GM12878 (cell line): ENCODE measurements around the gene LTB. TPM values are rescaled to one million over a fixed set of nuclear protein-coding genes. Genes with fewer than 3 reads are reported as not detected.

Experiments
- CEBPB ChIP-seq, 2 experiments: fragments of 150-350 bp in 1 of 2; IDR thresholded peaks; 2 replicates each; pipeline ENCODE4 v1.6.1; 2012 to 2014; ENCODE audit warnings: low read depth in 2 of 2, low read length in 2 of 2, borderline replicate concordance in 1 of 2, inconsistent platforms in 1 of 2
- CHD4 ChIP-seq: fragments of 200-600 bp; sonication (generic); IDR thresholded peaks from 2 replicates; pipeline ENCODE4 v1.6.1; 2016; ENCODE audit warnings: mild to moderate bottlenecking
- FOS ChIP-seq: IDR thresholded peaks from 3 replicates; pipeline ENCODE4 v1.6.1; 2011; ENCODE audit warnings: borderline replicate concordance; ENCODE audit not compliant: insufficient read length; ENCODE audit errors: extremely low read depth
- GABPA ChIP-seq: IDR thresholded peaks from 2 replicates; pipeline ENCODE4 v1.6.1; 2014; ENCODE audit warnings: antibody characterized with exemption, low read depth, mild to moderate bottlenecking, inconsistent platforms
- GATAD2B ChIP-seq: fragments of 450-650 bp; conservative IDR thresholded peaks from 2 replicates; pipeline ENCODE4 v1.6.1; 2017; ENCODE audit warnings: low read depth, mild to moderate bottlenecking, moderate library complexity
- IKZF1 ChIP-seq: fragments of 450-650 bp; conservative IDR thresholded peaks from 2 replicates; pipeline ENCODE4 v1.6.1; 2017; ENCODE audit warnings: antibody characterized with exemption, mild to moderate bottlenecking
- KDM1A ChIP-seq: fragments of 200-600 bp; sonication (generic); IDR thresholded peaks from 2 replicates; pipeline ENCODE4 v1.6.1; 2016; ENCODE audit warnings: borderline replicate concordance
- MLLT1 ChIP-seq: fragments of 450-650 bp; IDR thresholded peaks from 2 replicates; pipeline ENCODE4 v1.6.1; 2016; ENCODE audit warnings: mild to moderate bottlenecking
- MTA2 ChIP-seq: fragments of 450-650 bp; IDR thresholded peaks from 2 replicates; pipeline ENCODE4 v1.6.1; 2016; ENCODE audit warnings: low read depth, mild to moderate bottlenecking, moderate library complexity
- MYC ChIP-seq: IDR thresholded peaks from 2 replicates; pipeline ENCODE4 v1.6.1; 2011; ENCODE audit warnings: mild to moderate bottlenecking, low read length, moderate library complexity, inconsistent platforms; ENCODE audit not compliant: insufficient read depth, insufficient replicate concordance, insufficient read length, severe bottlenecking
- PAX8 ChIP-seq: fragments of 450-650 bp; IDR thresholded peaks from 2 replicates; pipeline ENCODE4 v1.6.1; 2017; ENCODE audit warnings: mild to moderate bottlenecking, moderate library complexity
- PKNOX1 ChIP-seq: fragments of 450-650 bp; IDR thresholded peaks from 2 replicates; pipeline ENCODE4 v1.6.1; 2016; ENCODE audit warnings: mild to moderate bottlenecking
- RAD51 ChIP-seq: fragments of 450-650 bp; IDR thresholded peaks from 2 replicates; pipeline ENCODE4 v1.6.1; 2016; ENCODE audit warnings: moderate library complexity, mild to moderate bottlenecking, inconsistent platforms
- RELB ChIP-seq: fragments of 450-650 bp; IDR thresholded peaks from 2 replicates; pipeline ENCODE4 v1.6.1; 2017; ENCODE audit warnings: low read depth, mild to moderate bottlenecking, moderate library complexity
- RUNX3 ChIP-seq: IDR thresholded peaks from 2 replicates; pipeline ENCODE4 v1.6.1; 2012; ENCODE audit warnings: low read length, inconsistent platforms
- SKIL ChIP-seq: fragments of 450-650 bp; IDR thresholded peaks from 2 replicates; pipeline ENCODE4 v1.6.1; 2017; ENCODE audit warnings: mild to moderate bottlenecking, low read depth, inconsistent platforms; ENCODE audit not compliant: poor library complexity, severe bottlenecking
- SRF ChIP-seq, 2 experiments: IDR thresholded peaks; 2 replicates each; pipeline ENCODE4 v1.6.1; 2011; ENCODE audit warnings: low read depth in 2 of 2, low read length in 2 of 2, mild to moderate bottlenecking in 1 of 2, moderate library complexity in 1 of 2
- STAT1 ChIP-seq: fragments of 450-650 bp; conservative IDR thresholded peaks from 2 replicates; pipeline ENCODE4 v1.6.1; 2014; ENCODE audit warnings: antibody characterized with exemption, mild to moderate bottlenecking
- TARDBP ChIP-seq: IDR thresholded peaks from 2 replicates; pipeline ENCODE4 v1.6.1; 2016; ENCODE audit warnings: borderline replicate concordance
- YBX1 ChIP-seq: fragments of 450-650 bp; IDR thresholded peaks from 2 replicates; pipeline ENCODE4 v1.6.1; 2016; ENCODE audit warnings: antibody characterized with exemption
- ZNF207 ChIP-seq: fragments of 450-650 bp; IDR thresholded peaks from 2 replicates; pipeline ENCODE4 v1.6.1; 2014; ENCODE audit warnings: antibody characterized with exemption, mild to moderate bottlenecking, borderline replicate concordance
- ZSCAN29 ChIP-seq: fragments of 450-650 bp; IDR thresholded peaks from 2 replicates; pipeline ENCODE4 v1.6.1; 2017; ENCODE audit warnings: mild to moderate bottlenecking, moderate library complexity
- polyA plus RNA-seq, 11 experiments: library from polyadenylated mRNA; depleted of rRNA in 4 of 11; unstranded in 6 of 11; stranded (reverse) in 5 of 11; fragments of >200 nt; fragmentation: Nextera tagmentation in 4 of 11; fragmentation: Illumina TruSeq in 1 of 11; extraction: Ambion mirVana in 4 of 11; extraction: Trizol in 1 of 11; gene quantifications; 1 replicate in 1 of 11; 2 replicates in 10 of 11; pipeline versions ENCODE4 v1.2.1 to v1.2.3, GENCODE V29; 2011 to 2016; ENCODE audit warnings: inconsistent platforms in 2 of 11, missing spikeins in 2 of 11, low read depth in 1 of 11
- total RNA-seq, 4 experiments: library from RNA; depleted of rRNA in 3 of 4; stranded (reverse); fragments of >200 nt in 3 of 4; fragmentation: Illumina TruSeq in 1 of 4; extraction: Trizol in 1 of 4; gene quantifications; 2 replicates each; pipeline versions ENCODE4 v1.2.1 to v1.2.3, GENCODE V29; 2013 to 2021
- TF ChIP-seq, protein P1 (sequence below): IDR thresholded peaks from 2 replicates; pipeline ENCODE4 v1.6.1; 2011; ENCODE audit warnings: borderline replicate concordance, low read depth, mild to moderate bottlenecking, moderate library complexity, low read length; ENCODE audit not compliant: insufficient read depth, poor library complexity, severe bottlenecking
- TF ChIP-seq, protein P2 (sequence below): IDR thresholded peaks from 2 replicates; pipeline ENCODE4 v1.6.1; 2012; ENCODE audit warnings: low read depth, low read length, improper control_type of control experiment

LTB gene
- total and polyA plus RNA-seq, 10 of the 15 experiments (the other 5 are each of a cell fraction or from before 2014, with no cell fraction given) = 0.71 to 74.3 (median 20.0) TPM

DNA sequence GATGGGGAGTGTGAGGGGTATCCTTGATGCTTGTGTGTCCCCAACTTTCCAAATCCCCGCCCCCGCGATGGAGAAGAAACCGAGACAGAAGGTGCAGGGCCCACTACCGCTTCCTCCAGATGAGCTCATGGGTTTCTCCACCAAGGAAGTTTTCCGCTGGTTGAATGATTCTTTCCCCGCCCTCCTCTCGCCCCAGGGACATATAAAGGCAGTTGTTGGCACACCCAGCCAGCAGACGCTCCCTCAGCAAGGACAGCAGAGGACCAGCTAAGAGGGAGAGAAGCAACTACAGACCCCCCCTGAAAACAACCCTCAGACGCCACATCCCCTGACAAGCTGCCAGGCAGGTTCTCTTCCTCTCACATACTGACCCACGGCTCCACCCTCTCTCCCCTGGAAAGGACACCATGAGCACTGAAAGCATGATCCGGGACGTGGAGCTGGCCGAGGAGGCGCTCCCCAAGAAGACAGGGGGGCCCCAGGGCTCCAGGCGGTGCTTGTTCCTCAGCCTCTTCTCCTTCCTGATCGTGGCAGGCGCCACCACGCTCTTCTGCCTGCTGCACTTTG, 6.8 kb downstream of the LTB start, which contains the start of gene TNF (continued):
- TF ChIP-seq GATAD2B (peak; percentile 50; the same call in 1 of the 2 replicates), IKZF1 (peak; percentile 95), MTA2 (no peak; the same call in 1 of the 2 replicates), PKNOX1 (peak; percentile 51), SKIL (peak; percentile 19), CHD4 (no peak), YBX1 (no peak), KDM1A (no peak), PAX8 (no peak), RUNX3 (no peak), ZNF207 (no peak), CEBPB (IDR thresholded peaks at IDR 0.05; ENCODE audit: borderline replicate concordance in 1 of 2, low read depth in 2 of 2, low read length in 2 of 2) (no peak), STAT1 (no peak), RAD51 (no peak), RELB (peak; percentile 41; the same call in 1 of the 2 replicates), SRF (IDR thresholded peaks at IDR 0.05; ENCODE audit: low read depth in 2 of 2, low read length in 2 of 2) (no peak), TARDBP (no peak), FOS (no peak), ZSCAN29 (no peak), MLLT1 (peak; percentile 81), MYC (no peak), GABPA (no peak)
- TF ChIP-seq, protein P1, sequence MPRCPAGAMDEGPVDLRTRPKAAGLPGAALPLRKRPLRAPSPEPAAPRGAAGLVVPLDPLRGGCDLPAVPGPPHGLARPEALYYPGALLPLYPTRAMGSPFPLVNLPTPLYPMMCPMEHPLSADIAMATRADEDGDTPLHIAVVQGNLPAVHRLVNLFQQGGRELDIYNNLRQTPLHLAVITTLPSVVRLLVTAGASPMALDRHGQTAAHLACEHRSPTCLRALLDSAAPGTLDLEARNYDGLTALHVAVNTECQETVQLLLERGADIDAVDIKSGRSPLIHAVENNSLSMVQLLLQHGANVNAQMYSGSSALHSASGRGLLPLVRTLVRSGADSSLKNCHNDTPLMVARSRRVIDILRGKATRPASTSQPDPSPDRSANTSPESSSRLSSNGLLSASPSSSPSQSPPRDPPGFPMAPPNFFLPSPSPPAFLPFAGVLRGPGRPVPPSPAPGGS = peak; percentile 66
- TF ChIP-seq, protein P2, sequence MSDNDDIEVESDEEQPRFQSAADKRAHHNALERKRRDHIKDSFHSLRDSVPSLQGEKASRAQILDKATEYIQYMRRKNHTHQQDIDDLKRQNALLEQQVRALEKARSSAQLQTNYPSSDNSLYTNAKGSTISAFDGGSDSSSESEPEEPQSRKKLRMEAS = no peak
